ENCODE data around the gene CBX5. TPM values are rescaled to one million over a fixed set of nuclear protein-coding genes. Genes with fewer than 3 reads are reported as not detected.

Gene CBX5
- total RNA-seq, 1 experiment from 2014 or later, result 130 TPM

GRCh38 chr12:54207539-54208294, 72.2 kb downstream of the CBX5 start:
- H3K4me1 ChIP-seq (ENCODE audit: control insufficient read depth, insufficient read depth, low read length), result peaks cover 14% of the 10 kb centered on the region
- TF ChIP-seq SIN3A (IDR thresholded peaks at IDR 0.05; ENCODE audit: borderline replicate concordance, insufficient read depth, low read depth, low read length) (no peak), CTCF (IDR thresholded peaks at IDR 0.05) (peak; percentile 97), POLR2AphosphoS5 (IDR thresholded peaks at IDR 0.05; ENCODE audit: low read depth, low read length) (no peak), REST (IDR thresholded peaks at IDR 0.05; ENCODE audit: insufficient read depth in 1 of 2, low read depth in 2 of 2, low read length in 1 of 2) (no peak), TCF7L2 (IDR thresholded peaks at IDR 0.05; ENCODE audit: low read depth, low read length) (no peak)
- H3K36me3 ChIP-seq (ENCODE audit: control insufficient read depth, insufficient read depth, low read length), result no peaks in the 10 kb centered on the region
- H3K27me3 ChIP-seq (ENCODE audit: control insufficient read depth, insufficient read depth, low read length), result no peaks in the 10 kb centered on the region
- CTCF ChIA-PET, result interaction anchor here (0.6 to 1.8 kb wide), 11 partner anchors 7 to 223 kb away, joined by 3 to 8 read pairs (median 3); partner anchors contain the start of genes HOXC10, HOXC5 and HOXC8
- peak overlapping the region; percentile 64; the same call in 1 of the 2 replicates for H3K27ac ChIP-seq (ENCODE audit: low read length)
- in situ Hi-C loops (cut with HindIII; ENCODE audit: low pct_unique_long_range_greater_than_20kb, low sequenced_read_pairs), result no loop called here
- intact Hi-C loops (cut with micrococcal nuclease; ENCODE audit: unreplicated experiment), result no loop called here
- 0 out of 4 replicates have a peak overlapping the region, but pooled peaks of 1 of the 2 experiments have one; percentile 6 for H3K4me3 ChIP-seq (ENCODE audit: low read depth in 2 of 2, low read length in 2 of 2)
- POLR2A ChIA-PET, result interaction anchor here (0.5 kb wide), 1 partner anchor 707 kb away, joined by 3 read pairs; the partner anchor contains the start of gene TARBP2
- peak; percentile 69 for DNase-seq (ENCODE audit: low read depth, low spot score)
- no TSS peak for BruUV-seq (replicated peaks)
- peak; percentile 94 for ATAC-seq
- no peaks in the 10 kb centered on the region for H3K9me3 ChIP-seq (ENCODE audit: control insufficient read depth, insufficient read depth, low read depth, low read length)

- ChIA-PET POLR2A (interaction anchor here (0.6 kb wide), 2 partner anchors 191 to 211 kb away, joined by 5 to 6 read pairs; no protein-coding TSS in a partner anchor), CTCF (interaction anchor here (0.7 to 1.8 kb wide), 5 partner anchors 152 to 222 kb away, joined by 3 to 9 read pairs (median 6); partner anchors contain the start of genes HOXC10 and HOXC8)
- ATAC-seq, result no peak
- DNase-seq (ENCODE audit: low read depth, low spot score), result no peak
- TF ChIP-seq SIN3A (IDR thresholded peaks at IDR 0.05; ENCODE audit: borderline replicate concordance, insufficient read depth, low read depth, low read length) (no peak), REST (IDR thresholded peaks at IDR 0.05; ENCODE audit: insufficient read depth in 1 of 2, low read depth in 2 of 2, low read length in 1 of 2) (no peak), POLR2AphosphoS5 (IDR thresholded peaks at IDR 0.05; ENCODE audit: low read depth, low read length) (no peak), CTCF (IDR thresholded peaks at IDR 0.05) (no peak), TCF7L2 (IDR thresholded peaks at IDR 0.05; ENCODE audit: low read depth, low read length) (no peak)
- H3K4me1 ChIP-seq (ENCODE audit: control insufficient read depth, insufficient read depth, low read length), result peaks cover 14% of the 10 kb centered on the region
- no peak overlapping the region for H3K4me3 ChIP-seq (ENCODE audit: low read depth in 2 of 2, low read length in 2 of 2)
- in situ Hi-C loops (cut with HindIII; ENCODE audit: low pct_unique_long_range_greater_than_20kb, low sequenced_read_pairs) (no loop called here), intact Hi-C loops (cut with micrococcal nuclease; ENCODE audit: unreplicated experiment) (no loop called here)
- H3K27ac ChIP-seq (ENCODE audit: low read length), result no peak overlapping the region; the same call in 1 of the 2 replicates
- H3K27me3 ChIP-seq (ENCODE audit: control insufficient read depth, insufficient read depth, low read length), result no peaks in the 10 kb centered on the region
- BruUV-seq (replicated peaks), result no TSS peak
- H3K9me3 ChIP-seq (ENCODE audit: control insufficient read depth, insufficient read depth, low read depth, low read length), result no peaks in the 10 kb centered on the region
- H3K36me3 ChIP-seq (ENCODE audit: control insufficient read depth, insufficient read depth, low read length), result no peaks in the 10 kb centered on the region
Measured at GRCh38 chr12:54206791-54207190, 73.1 kb downstream of the CBX5 start.
